ENCODE data around the gene CDH5.

DNA sequence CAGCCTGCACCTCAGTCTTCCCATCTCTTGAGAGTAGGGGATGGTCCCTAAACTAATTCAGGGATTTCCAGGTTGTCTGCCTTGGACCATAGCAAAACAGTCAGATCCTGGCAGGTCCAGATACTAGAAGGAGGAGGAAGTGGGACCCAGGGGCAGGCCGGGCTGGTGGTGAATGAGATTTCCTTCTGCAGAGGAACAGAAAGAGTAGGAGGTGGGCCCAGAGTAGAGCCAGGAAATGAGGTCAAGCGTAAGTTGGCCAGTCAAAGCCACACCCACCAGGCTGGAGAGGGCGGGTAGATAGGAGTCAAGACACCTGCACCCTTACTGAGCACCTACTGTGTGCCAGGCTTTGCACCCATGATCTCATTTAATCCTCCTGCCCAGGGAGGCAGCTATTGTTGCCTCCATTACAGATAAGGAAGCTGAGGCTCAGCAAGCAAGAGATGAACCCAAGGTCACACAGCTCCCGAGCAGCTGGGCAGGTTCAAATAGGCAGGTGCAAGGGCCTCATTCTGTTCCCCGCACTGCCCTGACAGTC lies 2.6 kb downstream of the CDH5 start:
- TF ChIP-seq POLR2A (IDR thresholded peaks at IDR 0.05; ENCODE audit: low read depth, low read length) (no peak), TAF1 (IDR thresholded peaks at IDR 0.05; ENCODE audit: borderline replicate concordance, low read depth, low read length) (no peak)
